ENCODE measurements around the gene AMPD1. TPM values are rescaled to one million over a fixed set of nuclear protein-coding genes. Genes with fewer than 3 reads are reported as not detected.

Gene AMPD1
- total RNA-seq, 1 experiment from 2014 or later = not detected

GRCh38 chr1:114660238-114660637 is 35.1 kb downstream of the AMPD1 start:
- no peak overlapping the region for H3K18ac ChIP-seq (ENCODE audit: insufficient read length, low read depth, low read length)
- no peaks in the 10 kb centered on the region for H3K9me3 ChIP-seq (ENCODE audit: control insufficient read depth, low read depth, low read length)
- no peak overlapping the region for H3K4me2 ChIP-seq (ENCODE audit: insufficient read depth, insufficient read length, low read length)
- no peak overlapping the region for H2AK5ac ChIP-seq (ENCODE audit: insufficient read length, low read length)
- H3K23me2 ChIP-seq (ENCODE audit: insufficient read length, low read depth, low read length, poor library complexity, severe bottlenecking) = no peaks in the 10 kb centered on the region
- H3K27ac Mint-ChIP-seq = no peak overlapping the region
- no peaks in the 10 kb centered on the region for H3K4me1 ChIP-seq (ENCODE audit: insufficient read depth, low read length)
- no peaks in the 10 kb centered on the region for H3K79me2 ChIP-seq (ENCODE audit: insufficient read depth, low read length)
- no peak overlapping the region for H4K8ac ChIP-seq (replicated peaks; ENCODE audit: insufficient read length, low read depth, low read length)
- H2BK5ac ChIP-seq (ENCODE audit: insufficient read length, low read length) = no peak overlapping the region
- H3K36me3 Mint-ChIP-seq (ENCODE audit: insufficient read depth in 1 of 3, low read depth in 3 of 3) = no peaks in the 10 kb centered on the region
- no peak overlapping the region for H3K27ac ChIP-seq (ENCODE audit: insufficient read length, low read depth, low read length)
- no peak overlapping the region for H3K9ac ChIP-seq (ENCODE audit: extremely low read depth, insufficient read length, low read length)
- peaks cover 2% of the 10 kb centered on the region; the same call in 1 of the 2 replicates for H3K27me3 Mint-ChIP-seq (ENCODE audit: low read depth)
- H4K20me1 ChIP-seq (ENCODE audit: control insufficient read depth, insufficient read depth, insufficient read length) = no peaks in the 10 kb centered on the region
- no peak overlapping the region for H2BK15ac ChIP-seq (ENCODE audit: low read depth, low read length)
- H4K5ac ChIP-seq (ENCODE audit: insufficient read length, low read depth, low read length) = no peak overlapping the region
- no peaks in the 10 kb centered on the region for H3K9me3 Mint-ChIP-seq
- TF ChIP-seq, protein P1, sequence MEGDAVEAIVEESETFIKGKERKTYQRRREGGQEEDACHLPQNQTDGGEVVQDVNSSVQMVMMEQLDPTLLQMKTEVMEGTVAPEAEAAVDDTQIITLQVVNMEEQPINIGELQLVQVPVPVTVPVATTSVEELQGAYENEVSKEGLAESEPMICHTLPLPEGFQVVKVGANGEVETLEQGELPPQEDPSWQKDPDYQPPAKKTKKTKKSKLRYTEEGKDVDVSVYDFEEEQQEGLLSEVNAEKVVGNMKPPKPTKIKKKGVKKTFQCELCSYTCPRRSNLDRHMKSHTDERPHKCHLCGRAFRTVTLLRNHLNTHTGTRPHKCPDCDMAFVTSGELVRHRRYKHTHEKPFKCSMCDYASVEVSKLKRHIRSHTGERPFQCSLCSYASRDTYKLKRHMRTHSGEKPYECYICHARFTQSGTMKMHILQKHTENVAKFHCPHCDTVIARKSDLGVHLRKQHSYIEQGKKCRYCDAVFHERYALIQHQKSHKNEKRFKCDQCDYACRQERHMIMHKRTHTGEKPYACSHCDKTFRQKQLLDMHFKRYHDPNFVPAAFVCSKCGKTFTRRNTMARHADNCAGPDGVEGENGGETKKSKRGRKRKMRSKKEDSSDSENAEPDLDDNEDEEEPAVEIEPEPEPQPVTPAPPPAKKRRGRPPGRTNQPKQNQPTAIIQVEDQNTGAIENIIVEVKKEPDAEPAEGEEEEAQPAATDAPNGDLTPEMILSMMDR (conservative IDR thresholded peaks at IDR 0.05) = no peak
- H3K4ac ChIP-seq (ENCODE audit: low read depth, low read length) = no peak overlapping the region
- no peak overlapping the region for H3K56ac ChIP-seq (ENCODE audit: insufficient read length, low read depth, low read length)
- no peak for DNase-seq
- no CpG with 5 or more reads among the region's 2 CpGs for WGBS (ENCODE audit: extremely low coverage, insufficient read length, low lambda C conversion rate)
- no peak overlapping the region for H3K4me3 Mint-ChIP-seq
- H2AFZ ChIP-seq (ENCODE audit: low read length) = no peak overlapping the region
- no peak overlapping the region for H3K23ac ChIP-seq (ENCODE audit: insufficient read length, low read depth, low read length)
- no peak overlapping the region for H3T11ph ChIP-seq (ENCODE audit: low read length)
- no peak overlapping the region for H3K14ac ChIP-seq (ENCODE audit: insufficient read depth, low read length)
- no peaks in the 10 kb centered on the region for H3K27me3 ChIP-seq (ENCODE audit: insufficient read depth, low read length)
- no peaks in the 10 kb centered on the region for H3K4me1 Mint-ChIP-seq
- no peaks in the 10 kb centered on the region for H3K79me1 ChIP-seq (ENCODE audit: insufficient read depth, low read depth, low read length, poor library complexity, severe bottlenecking)
- H2BK20ac ChIP-seq (ENCODE audit: low read depth, low read length, poor library complexity, severe bottlenecking) = no peak overlapping the region
- no peak overlapping the region for H2BK120ac ChIP-seq (ENCODE audit: low read depth, low read length, poor library complexity, severe bottlenecking)
- no peak overlapping the region for H4K91ac ChIP-seq (ENCODE audit: insufficient read length, low read depth, low read length)
- no peak overlapping the region for H2BK12ac ChIP-seq (ENCODE audit: insufficient read length, low read depth, low read length)
